Activated naive CD4-positive, alpha-beta T cell treated with anti-CD3 and anti-CD28 coated beads, Interleukin-2, amount 50 U/mL, for 72 hours (primary cell): ENCODE data around the gene SLC16A5. TPM values are rescaled to one million over a fixed set of nuclear protein-coding genes. Genes with fewer than 3 reads are reported as not detected.
"Not testable (repeated sequence)": the region's sequence is repeated elsewhere in the genome, so short reads cannot be mapped to it uniquely, and the experiment has no call there.

Source experiments
- ATAC-seq, 2 donors: fragments of 150-1000 bp; cut with Tn5 transposase; 2 replicates each; pipeline ENCODE4 v1.10.0; 2021; ENCODE audit warnings: mild to moderate bottlenecking in 2 of 2, moderate library complexity in 2 of 2
- DNase-seq, 2 donors: peaks; one replicate each; pipeline ENCODE4 v3.0.0; 2021 to 2022; ENCODE audit warnings: low spot score in 2 of 2
- H3K27ac Mint-ChIP-seq, 2 donors: one replicate each; pipeline ENCODE4 v1.8.0; 2022; ENCODE audit warnings: mild to moderate bottlenecking in 2 of 2, mixed read lengths in 2 of 2
- H3K36me3 Mint-ChIP-seq, 2 donors: one replicate each; pipeline ENCODE4 v1.8.0; 2022; ENCODE audit warnings: mixed read lengths in 2 of 2
- H3K9me3 Mint-ChIP-seq, 2 donors: one replicate each; pipeline ENCODE4 v1.8.0; 2022; ENCODE audit warnings: mixed read lengths in 2 of 2
- total RNA-seq, 2 donors: library from RNA; stranded (reverse); gene quantifications; one replicate each; pipeline ENCODE4 v1.2.3, GENCODE V29; 2022

SLC16A5 gene
- total RNA-seq, 2 donors from 2014 or later: 6.0 to 10.9 TPM

GRCh38 chr17:75132018-75133000 is 44.6 kb downstream of the SLC16A5 start:
- not testable (repeated sequence) for ATAC-seq, H3K9me3 Mint-ChIP-seq, H3K36me3 Mint-ChIP-seq, DNase-seq
- peak overlapping the region; percentile 80 to 94 for H3K27ac Mint-ChIP-seq

- no peak for DNase-seq
- Mint-ChIP-seq H3K9me3 (no peaks in the 10 kb centered on the region), H3K27ac (peak overlapping the region; percentile 50 to 80), H3K36me3 (peaks cover 8% of the 10 kb centered on the region in 2 donors)
- ATAC-seq: no peak
Measured at GRCh38 chr17:75133001-75133400, 45.2 kb downstream of the SLC16A5 start.

- not testable (repeated sequence) for ATAC-seq
- H3K27ac Mint-ChIP-seq: peak overlapping the region in 1 of 2 donors; percentile 22
Measured at GRCh38 chr17:75133607-75134347, 46.0 kb downstream of the SLC16A5 start.

GRCh38 chr17:75135452-75135851 is 47.7 kb downstream of the SLC16A5 start:
- peaks cover 6 to 14% of the 10 kb centered on the region in 2 donors for H3K36me3 Mint-ChIP-seq
- no peak for ATAC-seq
- H3K9me3 Mint-ChIP-seq: no peaks in the 10 kb centered on the region
- no peak for DNase-seq
- peak overlapping the region; percentile 15 to 66 for H3K27ac Mint-ChIP-seq

More at GRCh38 chr17:75133607-75134347, 46.0 kb downstream of the SLC16A5 start:
- H3K9me3 Mint-ChIP-seq, H3K36me3 Mint-ChIP-seq, DNase-seq: not testable (repeated sequence)

- Mint-ChIP-seq H3K27ac (peak overlapping the region; percentile 15 to 66), H3K36me3 (peaks cover 1 to 11% of the 10 kb centered on the region in 2 donors), H3K9me3 (no peaks in the 10 kb centered on the region)
- no peak for DNase-seq
- no peak for ATAC-seq
Measured at GRCh38 chr17:75135946-75136345, 48.2 kb downstream of the SLC16A5 start.

GRCh38 chr17:75137762-75138161 is 50.0 kb downstream of the SLC16A5 start:
- not testable (repeated sequence) for DNase-seq, H3K27ac Mint-ChIP-seq, H3K9me3 Mint-ChIP-seq, ATAC-seq
- H3K36me3 Mint-ChIP-seq: peaks cover 0 to 18% of the 10 kb centered on the region in 2 donors

- Mint-ChIP-seq H3K36me3 (peaks cover 0 to 19% of the 10 kb centered on the region in 2 donors), H3K27ac (peak overlapping the region in 1 of 2 donors; percentile 53), H3K9me3 (no peaks in the 10 kb centered on the region)
- ATAC-seq (no peak), DNase-seq (no peak)
Measured at GRCh38 chr17:75138519-75138918, 50.8 kb downstream of the SLC16A5 start.

- H3K27ac Mint-ChIP-seq: no peak overlapping the region
- ATAC-seq: no peak
- H3K9me3 Mint-ChIP-seq: no peaks in the 10 kb centered on the region
- DNase-seq: no peak
- peaks cover 13 to 44% of the 10 kb centered on the region in 2 donors for H3K36me3 Mint-ChIP-seq
Measured at GRCh38 chr17:75142236-75142971, 54.6 kb downstream of the SLC16A5 start.

- H3K27ac Mint-ChIP-seq: no peak overlapping the region
- no peaks in the 10 kb centered on the region for H3K9me3 Mint-ChIP-seq
- ATAC-seq (no peak), DNase-seq (no peak)
- peaks cover 16 to 60% of the 10 kb centered on the region in 2 donors for H3K36me3 Mint-ChIP-seq
Measured at GRCh38 chr17:75144816-75145512, 57.2 kb downstream of the SLC16A5 start.

GRCh38 chr17:75146592-75146991 is 58.8 kb downstream of the SLC16A5 start:
- H3K36me3 Mint-ChIP-seq: peaks cover 16 to 50% of the 10 kb centered on the region in 2 donors
- H3K27ac Mint-ChIP-seq: no peak overlapping the region
- H3K9me3 Mint-ChIP-seq: no peaks in the 10 kb centered on the region
- ATAC-seq (no peak), DNase-seq (no peak)

- ATAC-seq: no peak
- H3K36me3 Mint-ChIP-seq: peaks cover 25 to 57% of the 10 kb centered on the region in 2 donors
- DNase-seq: no peak
- H3K27ac Mint-ChIP-seq: peak overlapping the region; percentile 0 to 18
- no peaks in the 10 kb centered on the region for H3K9me3 Mint-ChIP-seq
Measured at GRCh38 chr17:75147878-75148546, 60.3 kb downstream of the SLC16A5 start.

- Mint-ChIP-seq H3K9me3 (no peaks in the 10 kb centered on the region), H3K27ac (peak overlapping the region in 1 of 2 donors; percentile 29), H3K36me3 (peaks cover 27 to 43% of the 10 kb centered on the region in 2 donors)
- no peak for DNase-seq
- ATAC-seq: no peak
Measured at GRCh38 chr17:75151930-75152329, 64.2 kb downstream of the SLC16A5 start.

GRCh38 chr17:75152523-75152921 is 64.8 kb downstream of the SLC16A5 start:
- peak overlapping the region; percentile 93 to 94 for H3K27ac Mint-ChIP-seq
- ATAC-seq (no peak), DNase-seq (no peak)
- H3K9me3 Mint-ChIP-seq: no peaks in the 10 kb centered on the region
- H3K36me3 Mint-ChIP-seq: peaks cover 21 to 37% of the 10 kb centered on the region in 2 donors

GRCh38 chr17:75152922-75153779 is 65.4 kb downstream of the SLC16A5 start:
- H3K36me3 Mint-ChIP-seq: peaks cover 18 to 32% of the 10 kb centered on the region in 2 donors
- ATAC-seq (no peak), DNase-seq (peak; percentile 33 to 55)
- no peaks in the 10 kb centered on the region for H3K9me3 Mint-ChIP-seq
- H3K27ac Mint-ChIP-seq: peak overlapping the region; percentile 93 to 94
